ENCODE data around the gene DENND4B.

DENND4B gene

DNA sequence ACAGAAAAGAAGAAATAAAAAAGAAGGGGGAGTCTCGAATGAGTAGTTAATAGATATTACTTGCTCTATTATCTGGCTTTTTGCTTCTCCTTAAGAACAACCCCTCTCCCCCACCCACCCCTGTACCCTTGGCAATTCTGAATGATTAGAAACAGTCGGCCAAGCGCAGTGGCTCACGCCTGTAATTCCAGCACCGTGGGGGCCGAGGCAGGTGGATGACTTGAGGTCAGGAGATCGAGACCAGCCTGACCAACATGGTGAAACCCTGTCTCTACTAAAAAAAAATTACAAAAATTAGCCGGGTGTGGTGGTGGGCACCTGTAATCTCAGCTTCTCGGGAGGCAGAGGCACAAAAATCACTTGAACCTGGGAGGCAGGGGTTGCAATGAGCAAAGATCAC is 66.5 kb downstream of the DENND4B start:
- H3K4me1 Mint-ChIP-seq (ENCODE audit: low read depth) = peaks cover 27% of the 10 kb centered on the region
- H3K4me3 Mint-ChIP-seq = no peak overlapping the region
- H3K36me3 Mint-ChIP-seq (ENCODE audit: low read depth) = peaks cover 22% of the 10 kb centered on the region
- H3K9me3 Mint-ChIP-seq = no peaks in the 10 kb centered on the region
- H3K27ac Mint-ChIP-seq = no peak overlapping the region
- no peaks in the 10 kb centered on the region for H3K27me3 Mint-ChIP-seq
- no peak for DNase-seq
